ENCODE results near the gene SIRT7. TPM values are rescaled to one million over a fixed set of nuclear protein-coding genes. Genes with fewer than 3 reads are reported as not detected.

Gene SIRT7, protein sequence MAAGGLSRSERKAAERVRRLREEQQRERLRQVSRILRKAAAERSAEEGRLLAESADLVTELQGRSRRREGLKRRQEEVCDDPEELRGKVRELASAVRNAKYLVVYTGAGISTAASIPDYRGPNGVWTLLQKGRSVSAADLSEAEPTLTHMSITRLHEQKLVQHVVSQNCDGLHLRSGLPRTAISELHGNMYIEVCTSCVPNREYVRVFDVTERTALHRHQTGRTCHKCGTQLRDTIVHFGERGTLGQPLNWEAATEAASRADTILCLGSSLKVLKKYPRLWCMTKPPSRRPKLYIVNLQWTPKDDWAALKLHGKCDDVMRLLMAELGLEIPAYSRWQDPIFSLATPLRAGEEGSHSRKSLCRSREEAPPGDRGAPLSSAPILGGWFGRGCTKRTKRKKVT
- 13.1 and 20.2 TPM in 2 replicates for total RNA-seq

DNA sequence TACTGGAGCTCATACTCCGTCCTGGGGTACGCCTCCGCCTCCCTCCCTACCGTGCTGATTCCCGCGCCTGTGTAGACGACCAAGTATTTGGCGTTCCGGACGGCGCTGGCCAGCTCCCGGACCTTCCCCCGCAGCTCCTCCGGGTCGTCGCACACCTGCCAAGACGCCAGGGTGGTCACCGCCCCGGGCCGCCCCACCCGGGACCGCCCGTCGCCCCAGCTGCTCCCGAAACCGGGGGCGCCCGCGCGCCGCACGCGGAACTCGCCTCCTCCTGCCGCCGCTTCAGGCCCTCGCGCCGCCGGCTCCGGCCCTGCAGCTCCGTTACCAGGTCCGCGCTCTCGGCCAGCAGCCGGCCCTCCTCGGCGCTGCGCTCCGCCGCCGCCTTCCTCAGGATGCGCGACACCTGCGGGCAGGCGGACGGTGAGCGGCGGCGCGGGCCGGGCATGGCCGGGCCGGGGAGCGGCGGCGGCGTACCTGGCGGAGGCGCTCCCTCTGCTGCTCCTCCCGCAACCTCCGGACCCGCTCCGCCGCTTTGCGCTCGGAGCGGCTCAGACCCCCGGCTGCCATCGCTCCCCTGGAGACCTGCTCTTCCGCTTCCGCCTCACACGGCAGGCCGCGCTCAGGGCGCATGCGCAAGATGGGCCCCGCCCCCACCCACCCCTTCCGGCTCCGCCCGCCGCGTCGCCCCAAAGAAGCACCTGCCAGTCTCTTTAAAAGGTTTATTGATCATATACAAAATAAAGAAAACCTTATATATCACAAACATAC is at the start of gene SIRT7:
SIRT7 (minus strand) TSS at position 612 of the 768 bp plus-strand sequence; CDS start at position 567, 45 bp downstream.

DNA sequence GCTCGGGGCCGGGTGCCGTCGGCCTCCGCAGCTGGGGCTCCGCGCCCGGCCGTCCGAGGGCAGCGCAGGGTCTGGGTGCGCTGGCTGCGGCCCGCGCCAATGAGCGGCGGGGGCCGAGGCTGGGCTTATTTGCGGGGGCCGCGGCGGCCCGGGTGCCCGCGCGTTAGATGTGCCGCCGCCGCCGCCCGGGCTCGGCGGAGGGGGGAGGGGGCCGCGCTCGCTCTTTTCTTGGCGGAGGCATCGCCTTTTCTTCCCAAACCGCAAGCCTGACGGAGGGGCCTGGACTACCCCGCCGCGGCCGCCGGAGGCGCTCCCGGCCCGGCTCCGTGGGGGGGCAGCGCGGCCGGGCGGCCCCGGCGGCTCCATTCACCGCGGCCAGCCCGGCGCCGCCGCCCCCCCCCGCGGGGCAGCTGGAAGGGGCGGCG is 43.1 kb upstream of the SIRT7 start, which contains the start of gene NOTUM:
NOTUM (minus strand) TSS at position 101 of the 425 bp plus-strand sequence. CDS start 278 bp downstream, outside the sequence.

DNA sequence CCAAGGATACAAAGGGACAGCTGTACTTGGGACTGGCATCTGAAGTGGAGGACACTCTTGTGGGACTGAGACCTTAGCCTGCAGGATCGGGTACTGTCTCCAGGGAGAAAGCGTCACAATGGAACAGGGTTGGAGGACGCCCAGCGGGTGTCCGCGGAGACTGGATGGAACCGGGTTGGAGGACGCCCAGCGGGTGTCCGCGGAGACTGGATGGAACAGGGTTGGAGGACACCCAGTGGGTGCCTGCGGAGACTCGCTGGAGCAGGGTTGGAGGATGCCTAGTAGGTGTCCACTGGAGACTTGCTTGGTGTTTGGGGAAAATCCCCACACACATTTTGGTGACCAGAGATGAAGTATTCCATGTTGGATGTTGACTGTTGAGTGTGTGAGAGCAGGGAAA is 29.2 kb upstream of the SIRT7 start, which contains the start of gene MYADML2:
MYADML2 (minus strand) TSS at position 45 of the 400 bp plus-strand sequence. CDS start 5,492 bp downstream, outside the sequence.

DNA sequence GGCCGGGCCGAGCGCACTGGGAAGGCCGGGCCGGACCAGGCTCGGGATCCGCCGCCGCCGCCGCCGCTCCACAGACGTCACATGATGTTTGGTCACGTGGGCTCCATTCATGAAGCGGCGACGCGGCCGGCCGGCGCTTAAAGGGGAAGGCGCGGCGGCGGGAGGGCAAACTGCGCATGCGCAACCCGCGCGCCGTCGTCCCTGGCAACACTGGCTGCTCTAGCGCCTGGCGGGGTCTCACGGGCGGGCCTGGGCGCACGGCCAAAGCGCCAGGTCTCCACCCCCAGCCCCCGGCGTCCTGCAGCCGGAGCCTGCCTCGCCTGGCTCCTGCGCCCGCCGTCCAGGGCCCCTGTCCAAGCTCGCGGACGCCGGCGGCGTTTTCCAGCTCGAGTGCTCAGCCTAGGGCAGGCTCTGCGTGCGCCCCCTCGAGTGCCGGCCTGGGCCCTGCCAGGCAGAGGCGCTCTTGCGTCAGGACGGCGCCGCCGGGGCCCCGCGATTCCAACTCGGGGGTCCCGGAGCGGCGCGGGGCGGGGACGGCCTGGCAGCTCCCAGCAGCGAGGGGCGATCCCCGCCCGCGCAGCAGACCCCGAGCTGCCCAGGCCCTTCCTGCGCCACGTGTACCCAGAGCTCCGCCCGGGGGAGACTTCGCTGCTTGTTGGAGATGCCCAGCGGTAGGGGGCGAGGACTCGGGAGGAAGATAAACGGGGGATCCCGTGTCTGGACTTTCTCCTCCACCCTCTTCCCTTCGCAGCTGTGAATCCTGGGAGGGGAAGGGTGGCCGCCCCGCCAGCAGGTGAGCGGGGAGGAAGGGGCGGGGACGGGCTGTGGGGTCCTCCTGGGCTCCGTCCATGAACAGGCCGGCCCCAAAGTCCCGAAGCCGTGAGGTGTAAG is 9.9 kb upstream of the SIRT7 start, which contains the start of gene MAFG:
MAFG (minus strand) TSS at position 83 of the 891 bp plus-strand sequence. CDS start 4,550 bp downstream, outside the sequence.

DNA sequence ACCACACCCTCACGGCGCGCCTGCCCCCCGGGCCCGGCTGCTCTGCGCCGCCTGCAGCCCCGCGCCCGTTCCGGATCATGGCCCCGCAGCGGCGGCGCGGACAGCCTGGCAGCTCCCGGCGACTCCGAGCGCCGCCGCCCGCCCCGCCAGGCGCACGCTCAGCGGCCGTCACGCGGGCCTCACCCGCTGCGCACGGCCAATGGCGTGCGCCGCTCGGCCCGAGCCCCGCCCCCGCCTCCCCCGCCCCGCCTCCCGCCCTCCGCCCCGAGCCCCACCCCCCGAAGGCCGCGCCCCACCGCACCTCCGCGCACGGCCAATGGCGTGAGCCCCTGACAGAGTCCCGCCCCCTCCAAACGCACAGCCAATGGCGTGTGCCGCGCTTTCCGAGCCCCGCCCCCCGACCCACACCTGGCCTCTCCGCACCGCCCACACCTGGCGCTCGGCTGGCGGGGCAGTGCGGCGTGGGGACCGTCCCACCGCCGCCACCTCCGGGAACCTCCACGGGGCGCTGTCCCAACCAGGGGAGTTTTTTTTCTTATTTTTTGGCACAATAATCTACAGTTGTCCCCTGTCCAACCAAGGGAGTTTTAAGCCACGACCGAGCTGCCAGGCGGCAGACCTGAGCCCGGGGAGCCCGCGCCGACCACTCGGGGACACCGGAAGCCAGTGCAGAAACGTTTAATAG is 6.6 kb downstream of the SIRT7 start, which contains the start of gene PCYT2:
PCYT2 (minus strand) TSS at position 123 of the 685 bp plus-strand sequence; CDS start at position 79, 44 bp downstream.

DNA sequence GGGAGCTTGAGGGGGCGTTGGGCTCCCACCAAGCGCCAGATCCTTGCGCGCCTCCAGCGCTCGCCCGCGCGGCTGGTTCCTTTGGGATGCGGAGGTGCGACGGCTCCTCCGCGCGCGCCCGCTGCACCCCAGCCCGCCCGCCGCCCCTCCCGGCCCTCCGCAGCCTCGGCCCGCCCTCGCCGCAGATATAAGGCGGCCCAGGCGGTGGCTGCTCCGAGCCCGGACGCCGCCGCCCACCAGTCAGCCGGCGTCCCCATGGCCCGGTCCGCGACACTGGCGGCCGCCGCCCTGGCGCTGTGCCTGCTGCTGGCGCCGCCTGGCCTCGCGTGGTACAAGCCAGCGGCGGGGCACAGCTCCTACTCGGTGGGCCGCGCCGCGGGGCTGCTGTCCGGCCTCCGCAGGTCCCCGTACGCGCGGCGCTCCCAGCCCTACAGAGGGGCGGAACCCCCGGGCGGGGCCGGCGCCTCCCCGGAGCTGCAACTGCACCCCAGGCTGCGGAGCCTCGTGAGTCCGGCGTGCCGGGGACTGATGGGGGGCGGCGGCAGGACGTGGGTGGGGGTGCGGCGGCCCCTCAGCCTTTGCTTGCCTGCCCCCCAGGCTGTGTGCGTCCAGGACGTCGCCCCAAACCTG is 15.8 kb downstream of the SIRT7 start, which contains the start of gene NPB:
NPB (plus strand) TSS at position 216 of the 630 bp plus-strand sequence; CDS start at position 256, 40 bp downstream.

DNA sequence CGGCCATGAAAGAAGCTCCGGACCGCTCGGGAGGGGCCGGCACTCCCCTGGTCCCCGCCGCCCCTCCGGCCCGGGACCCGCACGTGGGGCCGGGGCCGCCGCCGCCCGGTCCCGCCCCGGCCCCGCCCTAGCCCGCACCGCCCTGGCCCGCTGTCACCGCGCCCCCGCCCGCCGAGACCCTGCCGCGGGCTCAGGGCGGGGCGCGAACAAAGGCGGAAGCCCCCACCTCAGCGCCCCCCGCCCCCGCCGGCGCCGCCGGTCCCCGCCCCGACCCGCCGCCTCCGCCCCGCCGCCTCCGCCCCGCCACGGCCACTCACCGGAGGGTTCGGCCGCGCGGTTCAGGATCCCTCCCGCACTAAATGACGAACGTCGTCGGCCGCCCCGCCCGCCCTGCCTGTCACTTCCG is 47.0 kb downstream of the SIRT7 start, which contains the start of gene ARHGDIA:
ARHGDIA (minus strand) TSS at position 357 of the 406 bp plus-strand sequence. CDS start 1,407 bp downstream, outside the sequence.

Other genes starting within 250 kb of the SIRT7 start
- 17.8 and 19.4 TPM in 2 replicates for gene ARL16, start 234.4 kb downstream of the SIRT7 start, total RNA-seq
- 73.6 and 138 TPM in 2 replicates for gene HGS, start 234.2 kb downstream of the SIRT7 start, total RNA-seq
- gene MRPL12, start 214.8 kb downstream of the SIRT7 start, total RNA-seq, result 4.2 and 7.8 TPM in 2 replicates
- 8.0 and 10.5 TPM in 2 replicates for gene SLC25A10, start 205.9 kb downstream of the SIRT7 start, total RNA-seq
- not detected in 2 replicates for gene GCGR, start 114.0 kb downstream of the SIRT7 start, total RNA-seq
- gene MCRIP1, start 84.9 kb downstream of the SIRT7 start, total RNA-seq, result 82.5 and 97.7 TPM in 2 replicates
- gene PPP1R27, start 83.1 kb downstream of the SIRT7 start, total RNA-seq, result 0.09 TPM in 1 of 2 replicates, not detected in the other
- gene P4HB, start 57.6 kb downstream of the SIRT7 start, total RNA-seq, result 2,852 and 4,180 TPM in 2 replicates
- gene ARHGDIA, start 46.8 kb downstream of the SIRT7 start, total RNA-seq, result 120 and 379 TPM in 2 replicates
- 76.3 and 110 TPM in 2 replicates for gene ALYREF, start 26.6 kb downstream of the SIRT7 start, total RNA-seq
- 84.9 and 198 TPM in 2 replicates for gene ANAPC11, start 26.5 kb downstream of the SIRT7 start, total RNA-seq
- 0.51 and 1.5 TPM in 2 replicates for gene NPB, start 15.9 kb downstream of the SIRT7 start, total RNA-seq
- gene PCYT2, start 6.8 kb downstream of the SIRT7 start, total RNA-seq, result 50.5 and 52.1 TPM in 2 replicates
- gene MAFG, start 9.6 kb upstream of the SIRT7 start, total RNA-seq, result 28.2 and 32.5 TPM in 2 replicates
- 245 and 274 TPM in 2 replicates for gene PYCR1, start 19.1 kb upstream of the SIRT7 start, total RNA-seq
- gene MYADML2, start 29.1 kb upstream of the SIRT7 start, total RNA-seq, result under 0.01 TPM in 1 of 2 replicates, not detected in the other
- gene NOTUM, start 43.0 kb upstream of the SIRT7 start, total RNA-seq, result 0.14 TPM in 1 of 2 replicates, not detected in the other
- gene ASPSCR1, start 59.5 kb upstream of the SIRT7 start, total RNA-seq, result 21.4 and 28.8 TPM in 2 replicates
- 11.3 and 17.7 TPM in 2 replicates for gene CENPX, start 104.7 kb upstream of the SIRT7 start, total RNA-seq
- 10.1 and 13.3 TPM in 2 replicates for gene LRRC45, start 105.1 kb upstream of the SIRT7 start, total RNA-seq
- gene RAC3, start 113.5 kb upstream of the SIRT7 start, total RNA-seq, result 19.0 and 25.3 TPM in 2 replicates
- gene DCXR, start 119.5 kb upstream of the SIRT7 start, total RNA-seq, result 30.7 and 48.7 TPM in 2 replicates
- gene RFNG, start 133.6 kb upstream of the SIRT7 start, total RNA-seq, result 47.5 and 67.4 TPM in 2 replicates
- 90.3 and 111 TPM in 2 replicates for gene GPS1, start 133.7 kb upstream of the SIRT7 start, total RNA-seq
- gene DUS1L, start 147.6 kb upstream of the SIRT7 start, total RNA-seq, result 55.2 and 65.6 TPM in 2 replicates
- gene FASN, start 180.1 kb upstream of the SIRT7 start, total RNA-seq, result 104 and 307 TPM in 2 replicates